ENCODE measurements around the gene ABCC4. TPM values are rescaled to one million over a fixed set of nuclear protein-coding genes. Genes with fewer than 3 reads are reported as not detected.

Gene ABCC4
- total RNA-seq, 1 experiment from 2014 or later = 12.9 TPM

GRCh38 chr13:95243207-95243606 is 58.0 kb downstream of the ABCC4 start:
- Histone ChIP-seq H3K27ac (no peak overlapping the region), H3K36me3 (no peaks in the 10 kb centered on the region; the same call in 1 of the 2 replicates), H3K9me3 (replicated peaks) (no peaks in the 10 kb centered on the region), H3K27me3 (replicated peaks) (no peaks in the 10 kb centered on the region), H3K4me1 (replicated peaks) (peaks cover 14% of the 10 kb centered on the region), H3K4me3 (no peak overlapping the region)
- DNase-seq (ENCODE audit: low read depth in 1 of 2, low spot score in 2 of 2) = no peak

GRCh38 chr13:95241321-95241720 is 59.9 kb downstream of the ABCC4 start:
- DNase-seq (ENCODE audit: low read depth in 1 of 2, low spot score in 2 of 2) = no peak
- no peaks in the 10 kb centered on the region for H3K9me3 ChIP-seq (replicated peaks)
- no peak overlapping the region for H3K4me3 ChIP-seq
- H3K4me1 ChIP-seq (replicated peaks) = peaks cover 14% of the 10 kb centered on the region
- no peak overlapping the region for H3K27ac ChIP-seq
- no peaks in the 10 kb centered on the region; the same call in 1 of the 2 replicates for H3K36me3 ChIP-seq
- no peaks in the 10 kb centered on the region for H3K27me3 ChIP-seq (replicated peaks)

GRCh38 chr13:95239283-95239682 is 62.0 kb downstream of the ABCC4 start:
- Histone ChIP-seq H3K9me3 (replicated peaks) (no peaks in the 10 kb centered on the region), H3K36me3 (no peaks in the 10 kb centered on the region), H3K4me3 (no peak overlapping the region), H3K27ac (no peak overlapping the region), H3K27me3 (replicated peaks) (no peaks in the 10 kb centered on the region), H3K4me1 (replicated peaks) (peaks cover 14% of the 10 kb centered on the region)
- DNase-seq (ENCODE audit: low read depth in 1 of 2, low spot score in 2 of 2) = no peak

- H3K27me3 ChIP-seq (replicated peaks) = no peaks in the 10 kb centered on the region
- H3K9me3 ChIP-seq (replicated peaks) = no peaks in the 10 kb centered on the region
- peaks cover 14% of the 10 kb centered on the region for H3K4me1 ChIP-seq (replicated peaks)
- no peak for DNase-seq (ENCODE audit: low read depth in 1 of 2, low spot score in 2 of 2)
- no peak overlapping the region for H3K4me3 ChIP-seq
- no peaks in the 10 kb centered on the region for H3K36me3 ChIP-seq
- no peak overlapping the region for H3K27ac ChIP-seq
Observed at GRCh38 chr13:95237310-95237870, 63.9 kb downstream of the ABCC4 start.

GRCh38 chr13:95236774-95237173 is 64.5 kb downstream of the ABCC4 start:
- Histone ChIP-seq H3K27me3 (replicated peaks) (no peaks in the 10 kb centered on the region), H3K27ac (no peak overlapping the region), H3K36me3 (no peaks in the 10 kb centered on the region), H3K4me3 (no peak overlapping the region), H3K4me1 (replicated peaks) (peaks cover 14% of the 10 kb centered on the region), H3K9me3 (replicated peaks) (no peaks in the 10 kb centered on the region)
- no peak for DNase-seq (ENCODE audit: low read depth in 1 of 2, low spot score in 2 of 2)

GRCh38 chr13:95235974-95236373 is 65.3 kb downstream of the ABCC4 start:
- Histone ChIP-seq H3K9me3 (replicated peaks) (no peaks in the 10 kb centered on the region), H3K36me3 (no peaks in the 10 kb centered on the region), H3K27ac (no peak overlapping the region), H3K4me1 (replicated peaks) (peaks cover 14% of the 10 kb centered on the region), H3K27me3 (replicated peaks) (no peaks in the 10 kb centered on the region), H3K4me3 (no peak overlapping the region)
- no peak for DNase-seq (ENCODE audit: low read depth in 1 of 2, low spot score in 2 of 2)

- Histone ChIP-seq H3K9me3 (replicated peaks) (no peaks in the 10 kb centered on the region), H3K4me3 (no peak overlapping the region), H3K27ac (no peak overlapping the region), H3K36me3 (no peaks in the 10 kb centered on the region), H3K27me3 (replicated peaks) (no peaks in the 10 kb centered on the region), H3K4me1 (replicated peaks) (peaks cover 19% of the 10 kb centered on the region)
- no peak for DNase-seq (ENCODE audit: low read depth in 1 of 2, low spot score in 2 of 2)
Observed at GRCh38 chr13:95235199-95235756, 66.0 kb downstream of the ABCC4 start.

GRCh38 chr13:95234242-95234641 is 67.0 kb downstream of the ABCC4 start:
- no peak overlapping the region for H3K4me3 ChIP-seq
- DNase-seq (ENCODE audit: low read depth in 1 of 2, low spot score in 2 of 2) = no peak
- no peaks in the 10 kb centered on the region for H3K36me3 ChIP-seq
- peaks cover 23% of the 10 kb centered on the region for H3K4me1 ChIP-seq (replicated peaks)
- no peak overlapping the region for H3K27ac ChIP-seq
- H3K27me3 ChIP-seq (replicated peaks) = no peaks in the 10 kb centered on the region
- no peaks in the 10 kb centered on the region for H3K9me3 ChIP-seq (replicated peaks)

GRCh38 chr13:95233026-95233635 is 68.1 kb downstream of the ABCC4 start:
- H3K27me3 ChIP-seq (replicated peaks) = no peaks in the 10 kb centered on the region
- no peak overlapping the region for H3K27ac ChIP-seq
- DNase-seq (ENCODE audit: low read depth in 1 of 2, low spot score in 2 of 2) = no peak
- no peaks in the 10 kb centered on the region for H3K36me3 ChIP-seq
- no peak overlapping the region for H3K4me3 ChIP-seq
- no peaks in the 10 kb centered on the region for H3K9me3 ChIP-seq (replicated peaks)
- peaks cover 15% of the 10 kb centered on the region for H3K4me1 ChIP-seq (replicated peaks)

- Histone ChIP-seq H3K4me3 (no peak overlapping the region), H3K36me3 (no peaks in the 10 kb centered on the region), H3K4me1 (replicated peaks) (peaks cover 15% of the 10 kb centered on the region), H3K27ac (no peak overlapping the region), H3K9me3 (replicated peaks) (no peaks in the 10 kb centered on the region), H3K27me3 (replicated peaks) (no peaks in the 10 kb centered on the region)
- no peak for DNase-seq (ENCODE audit: low read depth in 1 of 2, low spot score in 2 of 2)
Observed at GRCh38 chr13:95231393-95231792, 69.9 kb downstream of the ABCC4 start.

- Histone ChIP-seq H3K9me3 (replicated peaks) (no peaks in the 10 kb centered on the region), H3K36me3 (no peaks in the 10 kb centered on the region), H3K27ac (no peak overlapping the region), H3K4me3 (no peak overlapping the region), H3K27me3 (replicated peaks) (no peaks in the 10 kb centered on the region), H3K4me1 (replicated peaks) (peaks cover 15% of the 10 kb centered on the region)
- no peak for DNase-seq (ENCODE audit: low read depth in 1 of 2, low spot score in 2 of 2)
Observed at GRCh38 chr13:95229855-95230254, 71.4 kb downstream of the ABCC4 start.

- Histone ChIP-seq H3K27me3 (replicated peaks) (no peaks in the 10 kb centered on the region), H3K36me3 (no peaks in the 10 kb centered on the region), H3K4me1 (replicated peaks) (peaks cover 15% of the 10 kb centered on the region), H3K9me3 (replicated peaks) (no peaks in the 10 kb centered on the region), H3K27ac (no peak overlapping the region), H3K4me3 (no peak overlapping the region)
- DNase-seq (ENCODE audit: low read depth in 1 of 2, low spot score in 2 of 2) = no peak
Observed at GRCh38 chr13:95228130-95228529, 73.1 kb downstream of the ABCC4 start.

- H3K27me3 ChIP-seq (replicated peaks) = no peaks in the 10 kb centered on the region
- peaks cover 15% of the 10 kb centered on the region for H3K4me1 ChIP-seq (replicated peaks)
- H3K27ac ChIP-seq = no peak overlapping the region
- H3K9me3 ChIP-seq (replicated peaks) = no peaks in the 10 kb centered on the region
- no peak overlapping the region for H3K4me3 ChIP-seq
- no peaks in the 10 kb centered on the region for H3K36me3 ChIP-seq
- DNase-seq (ENCODE audit: low read depth in 1 of 2, low spot score in 2 of 2) = no peak
Observed at GRCh38 chr13:95226932-95227695, 74.1 kb downstream of the ABCC4 start.

GRCh38 chr13:95226476-95226875 is 74.8 kb downstream of the ABCC4 start:
- no peaks in the 10 kb centered on the region for H3K27me3 ChIP-seq (replicated peaks)
- no peak overlapping the region for H3K4me3 ChIP-seq
- no peak overlapping the region for H3K27ac ChIP-seq
- H3K4me1 ChIP-seq (replicated peaks) = peaks cover 15% of the 10 kb centered on the region
- H3K36me3 ChIP-seq = no peaks in the 10 kb centered on the region
- no peaks in the 10 kb centered on the region for H3K9me3 ChIP-seq (replicated peaks)
- no peak for DNase-seq (ENCODE audit: low read depth in 1 of 2, low spot score in 2 of 2)
